Measurements from ENCODE around the gene SIT1. TPM values are rescaled to one million over a fixed set of nuclear protein-coding genes. Genes with fewer than 3 reads are reported as not detected.

The SIT1 gene
- total RNA-seq, 1 experiment from 2014 or later, result 97.6 TPM

DNA sequence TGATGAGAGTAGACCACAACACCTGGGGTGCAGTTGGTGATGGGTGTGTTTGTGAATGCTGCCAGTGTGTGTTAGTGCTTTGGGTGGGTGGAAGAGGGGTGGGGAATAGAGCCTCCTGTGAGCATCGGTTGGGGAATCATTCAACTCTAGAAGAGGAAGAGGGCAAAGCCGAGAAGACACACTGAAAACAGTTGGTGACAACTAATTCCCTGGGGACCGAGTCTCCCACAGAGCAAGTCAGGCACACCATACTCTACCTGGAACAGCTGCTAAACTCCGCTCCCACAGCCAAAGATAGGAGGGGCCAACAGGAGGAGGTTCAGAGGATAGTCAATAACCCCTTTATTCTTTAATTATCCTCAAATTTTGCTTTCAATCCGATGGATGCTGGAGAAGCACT is 15.8 kb upstream of the SIT1 start:
- Histone ChIP-seq H3K4me1 (ENCODE audit: low read length) (peaks cover 39% of the 10 kb centered on the region), H3K79me2 (ENCODE audit: low read length) (peaks cover 32% of the 10 kb centered on the region), H3K4me2 (ENCODE audit: low read depth, low read length, poor library complexity, severe bottlenecking) (no peak overlapping the region), H3K4me3 (ENCODE audit: low read length) (no peak overlapping the region), H3K9me3 (ENCODE audit: low read length) (no peaks in the 10 kb centered on the region), H4K20me1 (ENCODE audit: insufficient read depth, low read depth, low read length) (no peaks in the 10 kb centered on the region), H3K36me3 (ENCODE audit: insufficient read depth, low read length) (peaks cover 14% of the 10 kb centered on the region; the same call in 1 of the 2 replicates), H3K27me3 (ENCODE audit: low read length) (no peaks in the 10 kb centered on the region), H3K27ac (ENCODE audit: low read length) (no peak overlapping the region), H2AFZ (ENCODE audit: low read length) (no peak overlapping the region), H3K9me2 (replicated peaks; ENCODE audit: insufficient read depth, low read length) (no peaks in the 10 kb centered on the region), H3K9ac (ENCODE audit: low read length) (no peak overlapping the region)
- DNase-seq, result no peak

- peaks cover 43% of the 10 kb centered on the region for H3K4me1 ChIP-seq (ENCODE audit: low read length)
- H3K27me3 ChIP-seq (ENCODE audit: low read length), result no peaks in the 10 kb centered on the region
- no peak for DNase-seq
- H3K27ac ChIP-seq (ENCODE audit: low read length), result no peak overlapping the region
- H3K4me3 ChIP-seq (ENCODE audit: low read length), result no peak overlapping the region
- H3K4me2 ChIP-seq (ENCODE audit: low read depth, low read length, poor library complexity, severe bottlenecking), result peak overlapping the region; percentile 80
- no peak overlapping the region for H2AFZ ChIP-seq (ENCODE audit: low read length)
- H3K9me2 ChIP-seq (replicated peaks; ENCODE audit: insufficient read depth, low read length), result no peaks in the 10 kb centered on the region
- H4K20me1 ChIP-seq (ENCODE audit: insufficient read depth, low read depth, low read length), result no peaks in the 10 kb centered on the region
- H3K9ac ChIP-seq (ENCODE audit: low read length), result no peak overlapping the region
- H3K79me2 ChIP-seq (ENCODE audit: low read length), result peaks cover 32% of the 10 kb centered on the region
- no peaks in the 10 kb centered on the region for H3K9me3 ChIP-seq (ENCODE audit: low read length)
- peaks cover 14% of the 10 kb centered on the region; the same call in 1 of the 2 replicates for H3K36me3 ChIP-seq (ENCODE audit: insufficient read depth, low read length)
These were observed 15.3 kb upstream of the SIT1 start for GRCh38 chr9:35666045-35666444.

DNA sequence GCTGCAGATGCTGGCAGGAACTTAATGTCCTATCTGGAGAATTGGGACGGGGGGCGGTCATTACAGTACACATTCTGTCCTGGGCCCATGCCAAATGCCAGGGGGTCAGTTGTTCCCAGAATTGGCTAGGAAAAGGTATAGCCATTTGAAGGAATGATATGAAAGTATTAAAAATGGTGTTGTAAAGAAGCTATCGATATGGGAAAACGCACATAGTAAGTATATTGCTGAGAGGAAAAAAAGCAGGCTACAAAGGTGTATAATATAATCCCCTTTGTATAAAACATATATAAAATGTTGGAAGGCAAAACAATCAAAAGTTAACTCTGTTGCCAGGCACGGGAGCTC is 14.7 kb upstream of the SIT1 start:
- H3K27me3 ChIP-seq (ENCODE audit: low read length), result no peaks in the 10 kb centered on the region
- peak overlapping the region; percentile 96 for H3K9ac ChIP-seq (ENCODE audit: low read length)
- H3K79me2 ChIP-seq (ENCODE audit: low read length), result peaks cover 32% of the 10 kb centered on the region
- peak overlapping the region; percentile 91 for H3K4me3 ChIP-seq (ENCODE audit: low read length)
- peaks cover 49% of the 10 kb centered on the region for H3K4me1 ChIP-seq (ENCODE audit: low read length)
- H3K4me2 ChIP-seq (ENCODE audit: low read depth, low read length, poor library complexity, severe bottlenecking), result peak overlapping the region; percentile 80
- peaks cover 14% of the 10 kb centered on the region; the same call in 1 of the 2 replicates for H3K36me3 ChIP-seq (ENCODE audit: insufficient read depth, low read length)
- no peaks in the 10 kb centered on the region for H4K20me1 ChIP-seq (ENCODE audit: insufficient read depth, low read depth, low read length)
- DNase-seq, result no peak
- H2AFZ ChIP-seq (ENCODE audit: low read length), result peak overlapping the region; percentile 73
- H3K27ac ChIP-seq (ENCODE audit: low read length), result no peak overlapping the region
- no peaks in the 10 kb centered on the region for H3K9me2 ChIP-seq (replicated peaks; ENCODE audit: insufficient read depth, low read length)
- no peaks in the 10 kb centered on the region for H3K9me3 ChIP-seq (ENCODE audit: low read length)

DNA sequence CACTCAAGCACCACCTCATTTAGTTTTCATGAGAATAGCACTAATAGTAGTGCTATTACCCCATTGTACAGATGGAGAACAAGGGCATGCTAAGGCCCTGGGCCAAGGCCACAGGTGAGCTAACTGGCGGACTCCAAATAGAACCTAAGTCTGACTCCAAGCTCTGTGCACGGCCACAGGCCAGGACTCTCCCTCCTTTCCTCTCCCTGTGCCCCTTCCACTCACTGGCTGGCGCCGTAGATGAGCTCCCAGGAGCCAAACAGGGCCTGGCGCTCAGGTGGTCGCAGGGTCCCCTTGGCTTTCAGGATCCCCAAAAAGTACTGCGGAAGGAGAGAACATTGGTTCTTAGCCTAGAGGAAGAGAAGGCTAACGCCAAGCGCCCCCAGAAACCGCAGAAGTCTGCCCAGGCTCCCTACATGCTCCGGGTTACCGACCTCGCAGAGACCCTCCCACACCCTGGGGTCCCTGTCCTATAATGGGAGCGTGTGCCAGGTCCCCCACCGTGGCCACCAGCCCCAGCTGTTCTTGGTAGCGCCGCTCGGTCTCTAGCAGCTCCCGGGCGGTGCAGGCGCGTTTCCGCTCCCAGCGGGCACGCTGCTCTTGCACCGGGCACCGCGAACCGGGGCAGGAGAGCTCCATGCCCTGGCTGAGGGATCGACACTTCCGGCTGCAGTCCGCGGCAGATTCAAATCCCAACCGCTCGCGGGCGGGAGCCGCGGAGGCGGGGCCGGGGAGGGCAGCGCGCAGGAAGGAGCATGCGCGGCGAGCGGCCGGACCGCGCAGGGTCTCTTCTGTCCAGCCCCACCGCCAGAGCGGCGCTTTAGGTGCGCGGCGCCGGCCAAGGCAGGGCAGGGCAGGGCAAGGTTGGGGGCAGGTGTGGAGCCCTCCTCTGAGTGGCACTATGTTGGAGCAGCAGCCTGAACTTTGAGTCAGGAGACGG is 14.1 kb upstream of the SIT1 start, which contains the start of gene ARHGEF39:
Gene ARHGEF39 (minus strand): TSS at position 665 of the 940 bp plus-strand sequence. CDS start 26 bp downstream, at position 639.
- peak within 1 kb of the TSS; percentile 91 for H3K4me3 ChIP-seq (ENCODE audit: low read length)
- peak within 1 kb of the TSS; percentile 79 for H3K27ac ChIP-seq (ENCODE audit: low read length)
- H3K4me1 ChIP-seq (ENCODE audit: low read length), result peaks cover 56% of the 10 kb centered on the region
- H3K27me3 ChIP-seq (ENCODE audit: low read length), result no peaks in the 10 kb centered on the region
- DNase-seq, result peak; percentile 95
- H4K20me1 ChIP-seq (ENCODE audit: insufficient read depth, low read depth, low read length), result no peaks in the 10 kb centered on the region
- peak within 1 kb of the TSS; percentile 80 for H3K4me2 ChIP-seq (ENCODE audit: low read depth, low read length, poor library complexity, severe bottlenecking)
- peak within 1 kb of the TSS; percentile 96 for H3K9ac ChIP-seq (ENCODE audit: low read length)
- H3K36me3 ChIP-seq (ENCODE audit: insufficient read depth, low read length), result peaks cover 14% of the 10 kb centered on the region; the same call in 1 of the 2 replicates
- peaks cover 32% of the 10 kb centered on the region for H3K79me2 ChIP-seq (ENCODE audit: low read length)
- peak within 1 kb of the TSS; percentile 73 for H2AFZ ChIP-seq (ENCODE audit: low read length)
- no peaks in the 10 kb centered on the region for H3K9me3 ChIP-seq (ENCODE audit: low read length)
- no peaks in the 10 kb centered on the region for H3K9me2 ChIP-seq (replicated peaks; ENCODE audit: insufficient read depth, low read length)

GRCh38 chr9:35662437-35662836 is 11.7 kb upstream of the SIT1 start:
- Histone ChIP-seq H3K36me3 (ENCODE audit: insufficient read depth, low read length) (peaks cover 14% of the 10 kb centered on the region; the same call in 1 of the 2 replicates), H2AFZ (ENCODE audit: low read length) (no peak overlapping the region), H3K27me3 (ENCODE audit: low read length) (no peaks in the 10 kb centered on the region), H3K9ac (ENCODE audit: low read length) (peak overlapping the region; percentile 36; the same call in 1 of the 2 replicates), H3K4me2 (ENCODE audit: low read depth, low read length, poor library complexity, severe bottlenecking) (peak overlapping the region; percentile 80), H3K9me3 (ENCODE audit: low read length) (no peaks in the 10 kb centered on the region), H3K4me1 (ENCODE audit: low read length) (peaks cover 73% of the 10 kb centered on the region), H3K4me3 (ENCODE audit: low read length) (peak overlapping the region; percentile 91; the same call in 1 of the 2 replicates), H4K20me1 (ENCODE audit: insufficient read depth, low read depth, low read length) (no peaks in the 10 kb centered on the region), H3K9me2 (replicated peaks; ENCODE audit: insufficient read depth, low read length) (no peaks in the 10 kb centered on the region), H3K27ac (ENCODE audit: low read length) (0 out of 2 replicates have a peak overlapping the region, but pooled peaks have one; percentile 14), H3K79me2 (ENCODE audit: low read length) (peaks cover 32% of the 10 kb centered on the region)
- DNase-seq, result no peak

- H3K4me1 ChIP-seq (ENCODE audit: low read length), result peaks cover 79% of the 10 kb centered on the region
- H3K27me3 ChIP-seq (ENCODE audit: low read length), result no peaks in the 10 kb centered on the region
- peak overlapping the region; percentile 36 for H3K9ac ChIP-seq (ENCODE audit: low read length)
- peak overlapping the region; percentile 80 for H3K4me2 ChIP-seq (ENCODE audit: low read depth, low read length, poor library complexity, severe bottlenecking)
- no peaks in the 10 kb centered on the region for H3K9me2 ChIP-seq (replicated peaks; ENCODE audit: insufficient read depth, low read length)
- 0 out of 2 replicates have a peak overlapping the region, but pooled peaks have one; percentile 14 for H3K27ac ChIP-seq (ENCODE audit: low read length)
- no peaks in the 10 kb centered on the region for H3K9me3 ChIP-seq (ENCODE audit: low read length)
- H4K20me1 ChIP-seq (ENCODE audit: insufficient read depth, low read depth, low read length), result no peaks in the 10 kb centered on the region
- no peak for DNase-seq
- no peak overlapping the region for H2AFZ ChIP-seq (ENCODE audit: low read length)
- H3K4me3 ChIP-seq (ENCODE audit: low read length), result peak overlapping the region; percentile 14; the same call in 1 of the 2 replicates
- peaks cover 32% of the 10 kb centered on the region for H3K79me2 ChIP-seq (ENCODE audit: low read length)
- peaks cover 14% of the 10 kb centered on the region; the same call in 1 of the 2 replicates for H3K36me3 ChIP-seq (ENCODE audit: insufficient read depth, low read length)
These were observed 11.1 kb upstream of the SIT1 start for GRCh38 chr9:35661756-35662350.

- Histone ChIP-seq H2AFZ (ENCODE audit: low read length) (no peak overlapping the region), H3K9ac (ENCODE audit: low read length) (peak overlapping the region; percentile 33), H3K79me2 (ENCODE audit: low read length) (peaks cover 32% of the 10 kb centered on the region), H3K36me3 (ENCODE audit: insufficient read depth, low read length) (peaks cover 14% of the 10 kb centered on the region; the same call in 1 of the 2 replicates), H3K4me1 (ENCODE audit: low read length) (peaks cover 76% of the 10 kb centered on the region), H3K9me3 (ENCODE audit: low read length) (no peaks in the 10 kb centered on the region), H3K4me2 (ENCODE audit: low read depth, low read length, poor library complexity, severe bottlenecking) (peak overlapping the region; percentile 90), H3K27me3 (ENCODE audit: low read length) (no peaks in the 10 kb centered on the region), H3K9me2 (replicated peaks; ENCODE audit: insufficient read depth, low read length) (no peaks in the 10 kb centered on the region), H3K4me3 (ENCODE audit: low read length) (peak overlapping the region; percentile 76; the same call in 1 of the 2 replicates), H4K20me1 (ENCODE audit: insufficient read depth, low read depth, low read length) (no peaks in the 10 kb centered on the region), H3K27ac (ENCODE audit: low read length) (peak overlapping the region; percentile 80; the same call in 1 of the 2 replicates)
- no peak for DNase-seq
These were observed 10.3 kb upstream of the SIT1 start for GRCh38 chr9:35660966-35661415.

All from Karpas-422 (cell line).